Measurements from ENCODE around the gene DLX6. TPM values are rescaled to one million over a fixed set of nuclear protein-coding genes. Genes with fewer than 3 reads are reported as not detected.

Gene DLX6
- total and polyA plus RNA-seq, 2 of the 8 experiments (the other 6 are each of a cell fraction or from before 2014, with no cell fraction given), result not detected

DNA sequence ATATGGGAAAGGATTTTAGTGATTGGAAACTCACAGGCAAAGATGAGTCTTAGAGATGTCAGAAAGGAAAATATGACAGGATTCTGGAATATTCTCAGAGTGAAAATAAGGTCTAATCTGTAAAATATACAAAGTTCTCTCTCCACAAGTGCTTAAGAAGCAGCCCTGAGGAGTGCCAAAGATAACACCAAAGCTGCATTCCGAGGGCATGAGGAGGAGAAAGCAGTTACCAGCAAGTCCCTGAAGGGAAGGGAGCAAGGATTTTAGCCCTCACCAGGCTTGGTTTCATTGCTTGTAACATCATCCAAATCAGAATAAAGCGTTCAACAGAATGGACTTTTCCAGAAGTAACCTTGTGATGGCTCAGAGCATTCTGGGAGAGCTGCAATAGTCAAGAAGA is 31.4 kb upstream of the DLX6 start:
- no peak overlapping the region for H3K27ac ChIP-seq (ENCODE audit: low read depth, low read length)
- H4K20me1 ChIP-seq (replicated peaks in 1 of 2; ENCODE audit: control insufficient read depth in 1 of 2, insufficient read depth in 2 of 2, low read length in 2 of 2), result no peaks in the 10 kb centered on the region
- no peak overlapping the region for H2BK120ac ChIP-seq (replicated peaks; ENCODE audit: low read depth, low read length)
- no peaks in the 10 kb centered on the region for H3K9me3 ChIP-seq (ENCODE audit: insufficient read depth in 2 of 2, low read depth in 1 of 2, low read length in 1 of 2)
- no peak for DNase-seq (ENCODE audit: low read depth in 1 of 2, low spot score in 2 of 2)
- H4K8ac ChIP-seq (ENCODE audit: extremely low read depth, insufficient read depth, low read length), result no peak overlapping the region
- no peak overlapping the region for H3K18ac ChIP-seq (ENCODE audit: extremely low read depth, low read length)
- no peak overlapping the region for H3K23ac ChIP-seq (ENCODE audit: insufficient read length)
- peaks cover 1% of the 10 kb centered on the region; the same call in 1 of the 2 replicates for H3K23me2 ChIP-seq (ENCODE audit: low read depth, low read length)
- no peak overlapping the region for H2BK5ac ChIP-seq (ENCODE audit: low read depth, low read length)
- H3K79me1 ChIP-seq (ENCODE audit: low read depth, low read length), result no peaks in the 10 kb centered on the region
- H3K14ac ChIP-seq (ENCODE audit: insufficient read length), result no peak overlapping the region
- no peak overlapping the region for H2AFZ ChIP-seq (ENCODE audit: low read length)
- no peak overlapping the region for H4K5ac ChIP-seq (ENCODE audit: insufficient read length, low read depth, low read length)
- H2AK5ac ChIP-seq (ENCODE audit: low read depth, low read length), result no peak overlapping the region
- H3K4me1 ChIP-seq (replicated peaks in 1 of 4; ENCODE audit: control insufficient read depth in 3 of 4, insufficient read depth in 4 of 4, low read length in 3 of 4), result no peaks in the 10 kb centered on the region
- POLR2A ChIA-PET (ENCODE audit: partially characterized antibody), result no interaction called here
- H3K9ac ChIP-seq (replicated peaks in 1 of 4; ENCODE audit: extremely low read depth in 1 of 4, low read depth in 3 of 4, low read length in 3 of 4), result no peak overlapping the region
- no peaks in the 10 kb centered on the region for H3K79me2 ChIP-seq (ENCODE audit: control insufficient read depth in 1 of 2, insufficient read depth in 2 of 2, low read length in 2 of 2)
- CTCF ChIA-PET (ENCODE audit: partially characterized antibody), result no interaction called here
- WGBS, 2 experiments (ENCODE audit: extremely low coverage in 1 of 2, insufficient coverage in 1 of 2, insufficient read length in 1 of 2, insufficient replicate concordance in 2 of 2, low coverage in 1 of 2, low lambda C conversion rate in 2 of 2, missing lambda C conversion rate in 1 of 2), result 83% methylated on average over 2 of the region's 2 CpGs; no CpG with 5 or more reads in 1 of the 2 experiments
- no peak overlapping the region for H3K4me2 ChIP-seq (ENCODE audit: insufficient read depth in 1 of 2, low read depth in 2 of 2, low read length in 2 of 2)
- H3K4ac ChIP-seq (replicated peaks; ENCODE audit: insufficient read length, low read depth, low read length), result no peak overlapping the region
- H4K91ac ChIP-seq (replicated peaks; ENCODE audit: insufficient read length, low read length), result no peak overlapping the region
- no peak overlapping the region for H3K4me3 ChIP-seq (ENCODE audit: extremely low read depth in 1 of 4, insufficient read depth in 2 of 4, low read depth in 3 of 4, low read length in 4 of 4)
- H3K36me3 ChIP-seq (ENCODE audit: control insufficient read depth in 2 of 4, insufficient read depth in 4 of 4, low read length in 3 of 4), result no peaks in the 10 kb centered on the region
- H3K56ac ChIP-seq (replicated peaks; ENCODE audit: insufficient read length, low read depth, low read length), result no peak overlapping the region
- FAIRE-seq, result no peak
- no peak overlapping the region for H2BK12ac ChIP-seq (ENCODE audit: low read depth, low read length)
- H3K27me3 ChIP-seq (replicated peaks in 1 of 4; ENCODE audit: control insufficient read depth in 3 of 4, extremely low read depth in 1 of 4, insufficient read depth in 3 of 4, low read length in 3 of 4), result peaks cover 0 to 1% (median 0%) of the 10 kb centered on the region in 4 experiments; a peak in 1 of 7 replicates
- no peak overlapping the region for H2BK20ac ChIP-seq (ENCODE audit: low read length)
- H2BK15ac ChIP-seq (ENCODE audit: low read length), result no peak overlapping the region
- no peak for TF ChIP-seq RFX5 (IDR thresholded peaks at IDR 0.05; ENCODE audit: borderline replicate concordance, low read depth, low read length)
- no peak for TF ChIP-seq SP4 (IDR thresholded peaks at IDR 0.05; ENCODE audit: low read length)
- TF ChIP-seq E2F6 (IDR thresholded peaks at IDR 0.05), result no peak
- TF ChIP-seq, protein P1, sequence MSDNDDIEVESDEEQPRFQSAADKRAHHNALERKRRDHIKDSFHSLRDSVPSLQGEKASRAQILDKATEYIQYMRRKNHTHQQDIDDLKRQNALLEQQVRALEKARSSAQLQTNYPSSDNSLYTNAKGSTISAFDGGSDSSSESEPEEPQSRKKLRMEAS (IDR thresholded peaks at IDR 0.05), result no peak
- TF ChIP-seq PHF8 (conservative IDR thresholded peaks at IDR 0.05; ENCODE audit: low read depth, low read length), result no peak
- no peak for TF ChIP-seq YY1 (IDR thresholded peaks at IDR 0.05; ENCODE audit: low read depth, low read length)
- no peak for TF ChIP-seq HDAC2 (IDR thresholded peaks at IDR 0.05; ENCODE audit: borderline replicate concordance in 1 of 2, low read depth in 2 of 2, low read length in 2 of 2)
- no peak for TF ChIP-seq TBP (IDR thresholded peaks at IDR 0.05; ENCODE audit: low read depth, low read length)
- TF ChIP-seq MAFK (IDR thresholded peaks at IDR 0.05; ENCODE audit: low read depth, low read length), result no peak
- TF ChIP-seq ASH2L (IDR thresholded peaks at IDR 0.05; ENCODE audit: low read length), result no peak
- TF ChIP-seq GABPA (IDR thresholded peaks at IDR 0.05; ENCODE audit: borderline replicate concordance, insufficient read depth, low read length), result no peak
- no peak for TF ChIP-seq EZH2 (IDR thresholded peaks at IDR 0.05; ENCODE audit: low read depth, low read length, severe bottlenecking)
- no peak for TF ChIP-seq KDM1A (IDR thresholded peaks at IDR 0.05; ENCODE audit: borderline replicate concordance, low read length)
- TF ChIP-seq TAF1 (IDR thresholded peaks at IDR 0.05; ENCODE audit: low read depth, low read length), result no peak
